ENCODE results near the gene WNT7A. TPM values are rescaled to one million over a fixed set of nuclear protein-coding genes. Genes with fewer than 3 reads are reported as not detected.

The WNT7A gene
- total RNA-seq, 1 donor from 2014 or later = not detected

GRCh38 chr3:13788522-13789424 lies 91.1 kb downstream of the WNT7A start:
- no peak overlapping the region for H3K27ac Mint-ChIP-seq (ENCODE audit: unreplicated experiment)
- DNase-seq (ENCODE audit: low spot score) = no peak
- no peak for TF ChIP-seq CTCF (IDR thresholded peaks at IDR 0.05; ENCODE audit: unreplicated experiment)
- H3K4me3 Mint-ChIP-seq (ENCODE audit: unreplicated experiment) = no peak overlapping the region
- no peaks in the 10 kb centered on the region for H3K9me3 Mint-ChIP-seq (ENCODE audit: unreplicated experiment)
- peaks cover 8% of the 10 kb centered on the region for H3K4me1 Mint-ChIP-seq (ENCODE audit: unreplicated experiment)
- H3K36me3 Mint-ChIP-seq (ENCODE audit: low read depth, unreplicated experiment) = no peaks in the 10 kb centered on the region
- peaks cover 11% of the 10 kb centered on the region for H3K27me3 Mint-ChIP-seq (ENCODE audit: unreplicated experiment)

GRCh38 chr3:13787533-13788132 lies 92.2 kb downstream of the WNT7A start:
- no peaks in the 10 kb centered on the region for H3K9me3 Mint-ChIP-seq (ENCODE audit: unreplicated experiment)

GRCh38 chr3:13786811-13787210 lies 93.1 kb downstream of the WNT7A start:
- DNase-seq (ENCODE audit: low spot score) = no peak
- Mint-ChIP-seq H3K9me3 (ENCODE audit: unreplicated experiment) (no peaks in the 10 kb centered on the region), H3K27me3 (ENCODE audit: unreplicated experiment) (peaks cover 5% of the 10 kb centered on the region), H3K4me3 (ENCODE audit: unreplicated experiment) (no peak overlapping the region), H3K4me1 (ENCODE audit: unreplicated experiment) (peaks cover 11% of the 10 kb centered on the region), H3K27ac (ENCODE audit: unreplicated experiment) (no peak overlapping the region), H3K36me3 (ENCODE audit: low read depth, unreplicated experiment) (no peaks in the 10 kb centered on the region)
- TF ChIP-seq CTCF (IDR thresholded peaks at IDR 0.05; ENCODE audit: unreplicated experiment) = no peak

More at GRCh38 chr3:13787533-13788132, 92.2 kb downstream of the WNT7A start:
- peaks cover 8% of the 10 kb centered on the region for H3K27me3 Mint-ChIP-seq (ENCODE audit: unreplicated experiment)
- no peak for TF ChIP-seq CTCF (IDR thresholded peaks at IDR 0.05; ENCODE audit: unreplicated experiment)
- no peak overlapping the region for H3K27ac Mint-ChIP-seq (ENCODE audit: unreplicated experiment)
- H3K4me3 Mint-ChIP-seq (ENCODE audit: unreplicated experiment) = no peak overlapping the region
- no peaks in the 10 kb centered on the region for H3K36me3 Mint-ChIP-seq (ENCODE audit: low read depth, unreplicated experiment)
- H3K4me1 Mint-ChIP-seq (ENCODE audit: unreplicated experiment) = peaks cover 10% of the 10 kb centered on the region
- DNase-seq (ENCODE audit: low spot score) = no peak

GRCh38 chr3:13785853-13786436 lies 93.9 kb downstream of the WNT7A start:
- Mint-ChIP-seq H3K27me3 (ENCODE audit: unreplicated experiment) (peaks cover 1% of the 10 kb centered on the region), H3K9me3 (ENCODE audit: unreplicated experiment) (no peaks in the 10 kb centered on the region), H3K4me1 (ENCODE audit: unreplicated experiment) (peaks cover 10% of the 10 kb centered on the region), H3K27ac (ENCODE audit: unreplicated experiment) (no peak overlapping the region), H3K36me3 (ENCODE audit: low read depth, unreplicated experiment) (no peaks in the 10 kb centered on the region), H3K4me3 (ENCODE audit: unreplicated experiment) (no peak overlapping the region)
- no peak for TF ChIP-seq CTCF (IDR thresholded peaks at IDR 0.05; ENCODE audit: unreplicated experiment)
- no peak for DNase-seq (ENCODE audit: low spot score)

Data from endothelial cell (in vitro differentiated cells).